GM11168 (cell line): ENCODE data around the gene TSLP.

Experiments used
- in situ Hi-C: fragments of 300-500 bp; cut with MboI; formaldehyde crosslinking; loops from one replicate; pipeline ENCODE4 v1.12.0; 2022; ENCODE audit warnings: low sequenced_read_pairs; ENCODE audit not compliant: unreplicated experiment

Gene TSLP

DNA sequence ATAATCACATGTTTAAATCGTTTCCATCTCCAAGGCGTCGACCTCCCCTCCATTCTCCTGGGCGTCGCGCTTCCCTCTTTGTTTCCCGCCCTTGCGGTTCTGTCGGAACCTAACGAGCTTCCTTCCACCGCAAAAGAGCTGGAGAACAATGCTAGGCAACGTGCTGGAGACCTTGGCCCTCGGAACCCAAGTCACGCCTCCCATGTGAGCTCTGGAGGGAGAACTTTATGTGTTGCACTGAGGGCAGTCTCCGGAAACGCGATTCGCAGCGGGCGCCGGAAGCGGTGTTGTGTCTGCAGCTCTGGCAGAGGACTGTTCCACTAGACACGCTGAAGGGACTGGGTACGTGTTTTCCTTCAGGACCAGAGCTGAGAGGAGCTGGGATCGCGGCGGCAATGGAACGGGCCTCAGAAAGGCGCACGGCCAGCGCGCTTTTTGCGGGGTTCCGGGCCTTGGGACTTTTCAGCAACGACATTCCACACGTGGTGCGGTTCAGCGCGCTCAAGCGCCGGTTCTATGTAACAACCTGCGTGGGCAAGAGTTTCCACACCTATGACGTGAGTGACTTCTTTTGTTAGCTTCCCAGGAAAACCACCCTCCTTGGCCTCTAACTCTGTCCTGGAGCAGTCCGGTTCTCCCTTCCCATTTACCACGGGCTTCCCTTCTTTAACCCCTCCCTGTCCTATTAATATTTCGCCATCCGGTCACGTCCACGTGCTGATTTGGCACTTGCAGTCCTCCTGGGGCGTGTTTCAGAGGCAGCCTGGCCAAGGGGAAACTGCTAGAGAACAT is 20.7 kb downstream of the TSLP start, which contains the start of gene WDR36:
Gene WDR36, plus strand, starts transcription at position 287 of the 792 bp plus-strand sequence. Its CDS starts 109 bp downstream, at position 396.
- in situ Hi-C loops: no loop called here

DNA sequence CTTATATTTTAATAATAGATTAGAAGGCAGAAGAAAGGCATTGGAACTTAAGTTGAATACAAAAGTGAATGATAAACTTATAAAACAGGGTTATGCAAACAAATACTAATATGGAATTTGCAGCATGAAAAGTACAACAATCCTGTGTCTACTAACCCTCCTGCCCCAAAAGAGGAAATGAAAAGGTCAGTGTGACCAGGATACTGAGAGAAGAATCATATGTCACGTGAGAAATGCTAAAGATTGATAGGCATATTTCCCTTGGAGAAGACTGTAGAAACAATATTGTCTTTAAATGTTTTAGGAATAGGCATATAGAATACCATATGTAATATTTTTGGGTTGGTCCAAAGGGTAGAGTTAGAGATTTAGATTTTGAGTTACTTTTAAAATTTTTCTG is 24.5 kb downstream of the TSLP start:
- in situ Hi-C loops: no loop called here

DNA sequence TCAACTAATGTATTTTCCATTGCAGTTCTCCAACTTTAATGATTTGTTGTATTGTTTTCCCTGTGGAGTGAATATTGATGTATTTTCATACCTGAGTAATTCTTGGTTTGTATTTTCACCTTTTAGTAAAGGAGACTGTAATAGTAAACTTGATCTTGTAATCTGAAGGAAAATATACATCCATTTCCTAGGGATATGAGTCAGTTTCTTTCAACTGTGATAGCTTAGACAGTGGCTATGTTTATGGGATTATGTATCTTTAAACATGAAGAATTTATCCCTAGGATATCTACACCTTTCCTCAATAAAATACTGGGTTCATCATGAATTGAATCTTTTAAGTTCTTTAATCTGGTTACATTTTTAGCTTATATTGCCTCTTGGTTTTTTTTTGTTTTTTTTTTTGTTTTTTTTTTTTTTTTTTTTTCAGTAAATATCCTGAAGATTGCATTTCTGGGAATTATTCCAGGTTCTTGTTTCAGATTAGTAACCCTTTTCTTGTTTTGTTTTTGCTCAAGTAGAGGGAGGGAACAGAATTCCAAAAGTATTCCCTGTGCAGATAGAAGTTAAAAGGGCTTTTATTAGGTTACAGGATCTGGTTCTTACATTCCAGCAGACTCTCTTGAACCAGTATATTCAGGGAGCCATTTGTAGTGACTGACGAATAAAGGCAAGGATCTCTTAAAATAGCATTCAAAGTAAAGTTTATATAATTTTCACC is 27.7 kb downstream of the TSLP start:
- in situ Hi-C loops: no loop called here

DNA sequence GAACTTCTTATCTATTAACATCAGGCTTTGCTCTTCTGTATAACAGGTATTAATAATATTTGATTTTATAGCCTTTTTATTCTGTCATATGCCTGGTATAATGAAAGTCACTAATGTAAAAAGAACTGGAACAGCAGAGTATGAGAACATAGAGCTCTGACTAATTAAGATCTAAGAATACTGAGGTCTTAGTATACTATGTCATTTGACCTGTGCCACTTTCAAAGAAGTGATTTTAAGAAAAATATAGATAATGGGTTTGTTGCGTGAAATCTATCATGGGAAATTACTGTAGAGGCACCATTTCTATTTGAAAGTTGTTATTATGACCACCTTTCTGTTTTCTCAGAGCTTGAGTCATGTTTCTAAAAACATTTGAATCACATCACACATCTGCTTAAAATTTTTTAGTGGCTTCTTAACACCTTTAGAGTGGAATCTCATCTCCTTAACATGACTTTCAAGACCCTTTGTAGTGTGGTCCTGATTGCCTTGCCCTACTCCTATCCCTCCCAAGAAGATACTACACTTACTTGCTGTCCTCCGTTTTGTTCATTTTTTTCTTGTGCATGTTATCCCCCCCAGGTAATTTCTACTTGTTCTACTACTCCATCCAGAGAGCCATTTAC is 34.9 kb downstream of the TSLP start:
- in situ Hi-C loops: no loop called here

DNA sequence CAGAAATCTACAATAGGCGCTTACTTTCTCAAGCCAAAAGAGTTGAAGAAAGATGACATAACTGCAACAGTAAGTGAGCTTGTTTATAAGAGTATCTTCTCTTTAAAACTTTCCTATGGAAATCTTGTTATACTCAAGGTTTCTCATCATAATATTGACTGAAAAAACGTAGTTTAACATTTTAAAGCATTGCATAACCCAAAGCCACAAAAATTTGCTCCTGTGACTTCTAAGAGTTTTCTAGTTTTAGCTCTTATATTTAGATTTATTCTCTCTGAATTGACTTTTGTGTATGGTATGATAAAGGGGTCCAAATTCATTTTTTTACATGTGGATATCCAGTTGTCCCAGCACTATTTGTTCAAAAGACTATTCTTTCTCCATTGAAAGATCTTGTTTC is 35.9 kb downstream of the TSLP start:
- in situ Hi-C loops: no loop called here

DNA sequence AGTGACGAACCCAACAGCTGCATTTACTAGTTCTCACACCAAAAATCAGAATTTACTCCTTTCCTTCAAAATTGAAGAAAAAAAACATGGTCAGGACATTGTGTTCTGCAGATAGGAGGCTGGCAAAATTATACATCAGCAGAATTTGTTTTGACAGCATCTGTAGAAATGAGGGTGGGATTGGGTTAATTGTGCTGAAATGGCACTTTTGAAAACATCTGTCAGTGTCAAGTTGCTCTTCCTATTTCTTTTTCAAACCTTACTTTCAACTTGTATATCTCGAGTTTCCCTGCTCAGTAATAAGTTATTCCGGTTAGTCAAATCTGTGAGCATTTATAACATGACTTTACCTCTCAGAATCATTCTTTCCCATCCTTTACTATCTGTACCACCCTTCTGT is 40.4 kb downstream of the TSLP start:
- in situ Hi-C loops: no loop called here

DNA sequence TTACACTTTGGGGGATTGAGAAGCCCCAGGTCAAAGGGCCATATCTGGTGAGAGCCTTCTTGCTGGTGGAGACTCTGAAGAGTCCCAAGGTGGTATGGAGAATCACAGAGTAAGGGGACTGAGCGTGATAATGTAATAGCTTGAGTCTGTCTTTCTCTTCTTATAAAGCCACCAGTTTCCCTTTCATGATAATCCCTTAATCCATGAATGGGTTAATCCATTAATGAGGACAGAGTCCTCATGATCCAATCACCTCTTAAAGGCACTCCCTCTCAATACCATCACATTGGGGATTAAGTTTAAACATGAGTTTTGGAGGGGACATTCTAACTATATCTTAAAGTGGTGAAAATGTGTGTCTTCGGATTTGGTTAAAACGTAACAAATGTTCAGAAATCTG is 42.2 kb downstream of the TSLP start:
- in situ Hi-C loops: no loop called here

DNA sequence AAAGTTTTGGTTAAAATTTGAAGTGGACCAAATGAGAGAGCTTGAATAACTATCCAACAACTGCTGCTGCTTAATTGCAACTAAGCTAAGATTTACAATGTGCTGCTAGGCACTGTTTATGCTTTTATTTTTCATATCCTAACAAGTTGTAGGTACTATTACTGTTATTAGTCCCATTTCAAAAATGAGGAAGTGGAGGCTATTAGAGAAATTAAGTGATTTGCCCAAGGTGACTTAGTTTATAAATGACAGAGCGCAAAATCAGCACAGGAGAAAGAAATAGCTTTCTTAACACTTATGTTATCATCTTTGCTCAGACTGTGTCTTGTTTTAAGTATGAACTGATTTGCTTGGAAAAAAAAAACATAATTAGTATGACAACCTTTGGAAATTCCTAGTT is 43.7 kb downstream of the TSLP start:
- in situ Hi-C loops: no loop called here

DNA sequence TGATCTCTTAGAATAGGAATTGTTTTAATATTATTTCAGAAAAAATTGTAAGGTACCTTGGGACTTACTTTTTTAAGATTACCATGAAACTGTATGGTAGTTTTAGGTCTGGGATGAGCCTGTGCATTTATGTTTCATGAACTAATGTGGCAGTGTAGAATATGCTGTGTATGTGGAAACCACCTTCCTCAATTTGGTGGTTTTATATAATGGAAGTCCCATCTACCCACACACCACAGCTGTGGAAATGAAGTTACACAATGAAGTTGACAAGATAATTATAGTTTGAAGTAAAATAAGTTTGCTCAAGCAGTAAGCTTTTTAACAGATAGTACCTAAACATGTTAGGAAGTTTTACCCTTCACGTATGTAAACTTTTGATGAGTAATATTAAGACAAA is 45.0 kb downstream of the TSLP start:
- in situ Hi-C loops: no loop called here

DNA sequence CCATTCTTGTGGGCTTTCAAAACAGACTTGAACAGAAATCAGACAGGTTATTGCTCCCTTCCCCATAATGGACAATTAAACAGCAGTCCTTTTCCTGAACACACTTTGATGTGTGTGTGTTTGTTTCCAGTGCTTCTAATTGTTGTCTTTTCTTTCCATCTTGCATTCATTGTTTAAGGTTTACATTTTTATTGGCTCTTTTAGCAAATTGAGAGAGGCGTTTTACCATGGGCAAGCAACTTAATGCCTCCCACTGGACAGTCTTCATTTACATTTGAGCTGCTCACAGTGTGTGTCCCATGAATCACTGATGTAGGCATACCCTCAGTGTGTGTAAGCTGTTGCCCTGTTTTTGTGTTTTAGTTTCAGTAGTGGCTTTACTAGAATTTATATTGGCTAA is 45.6 kb downstream of the TSLP start:
- in situ Hi-C loops: no loop called here

DNA sequence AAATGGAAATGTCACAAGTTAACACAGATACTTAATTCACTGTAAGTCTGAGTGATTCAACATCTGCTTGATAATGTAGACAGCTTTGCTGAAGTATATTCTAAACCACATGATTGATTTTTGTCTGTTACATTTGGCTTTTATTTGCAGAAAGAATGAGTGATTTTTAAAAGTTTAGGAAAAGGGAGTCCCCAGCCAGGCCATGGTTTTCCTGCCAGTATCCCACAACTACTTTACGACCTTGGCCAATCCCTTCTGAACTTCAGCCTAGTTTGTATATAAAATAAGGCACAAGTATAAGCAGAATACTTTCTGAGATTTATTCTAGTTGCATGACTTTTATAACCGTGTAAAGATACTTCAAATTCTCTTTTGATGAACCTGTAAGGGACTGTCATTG is 47.7 kb downstream of the TSLP start:
- in situ Hi-C loops: no loop called here

DNA sequence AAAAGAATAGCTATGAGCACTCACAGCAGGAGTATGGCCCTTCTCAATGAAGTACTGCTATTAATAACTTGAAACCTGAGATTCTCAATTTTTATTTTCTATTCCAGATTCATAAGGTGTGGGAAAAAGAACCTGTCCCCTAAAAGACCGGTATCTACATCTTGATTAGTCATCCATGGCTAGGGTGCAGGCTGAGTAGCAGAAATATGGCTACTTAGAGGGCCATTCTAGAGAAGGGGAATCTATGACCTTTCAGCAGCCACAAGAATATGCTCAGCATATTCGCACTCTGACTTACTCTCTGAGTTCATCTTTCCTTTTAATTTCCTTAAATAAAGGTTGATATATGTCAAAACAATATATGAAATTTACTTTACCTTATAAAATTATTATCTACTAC is 48.3 kb downstream of the TSLP start:
- in situ Hi-C loops: no loop called here

DNA sequence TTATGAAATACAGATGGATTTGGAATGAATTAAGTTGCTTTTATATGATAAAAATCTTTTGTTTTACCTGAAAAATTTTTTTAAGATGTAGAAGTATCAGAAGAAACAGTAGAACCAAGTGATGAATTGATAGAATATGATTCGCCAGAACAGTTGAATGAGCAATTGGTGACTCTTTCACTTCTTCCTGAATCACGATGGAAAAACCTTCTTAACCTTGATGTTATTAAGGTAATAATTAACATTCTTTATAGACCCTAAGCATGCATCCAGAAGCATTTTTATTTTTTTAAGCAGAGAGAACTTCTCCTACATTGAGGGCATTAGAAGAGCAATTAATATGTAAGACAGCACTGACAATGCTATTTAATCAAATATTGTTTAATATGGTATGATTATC is 49.4 kb downstream of the TSLP start:
- in situ Hi-C loops: no loop called here

DNA sequence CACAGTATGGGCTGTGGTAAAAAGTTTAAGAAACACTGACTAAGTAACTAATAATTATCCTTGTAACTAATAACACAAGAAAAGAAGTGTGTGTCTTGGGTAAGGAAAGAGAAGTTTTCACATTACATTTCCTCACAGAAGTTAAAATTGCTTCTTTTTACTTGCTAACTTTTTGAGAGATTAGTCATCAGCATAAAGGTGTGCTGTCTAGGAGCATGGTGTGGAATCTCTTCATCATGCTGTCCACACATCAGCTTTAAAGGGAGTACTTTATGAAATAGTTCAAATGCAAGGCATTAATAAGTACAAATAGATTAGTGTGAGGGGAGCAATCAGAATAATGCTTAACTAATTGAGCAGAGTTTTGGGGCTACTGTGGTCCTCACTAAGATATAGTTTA is 50.4 kb downstream of the TSLP start:
- in situ Hi-C loops: no loop called here

DNA sequence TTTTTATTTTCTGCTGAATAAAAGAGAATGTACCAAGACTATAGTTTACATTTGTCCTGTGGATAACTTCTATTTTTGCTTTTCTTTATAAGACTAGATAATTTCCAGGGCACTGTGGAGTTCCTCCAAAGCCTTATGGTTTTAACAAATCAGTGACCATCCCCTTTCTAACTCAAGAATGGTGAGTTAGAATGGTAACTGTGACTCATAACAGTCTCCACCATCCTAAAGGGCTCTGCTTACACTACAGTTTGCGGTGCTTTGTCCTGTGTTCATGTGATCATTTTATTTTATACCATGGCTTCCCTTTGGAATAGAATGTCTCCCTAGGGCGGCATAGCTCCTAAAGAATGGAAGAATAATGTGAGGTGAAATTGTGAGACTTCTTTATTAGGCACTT is 50.9 kb downstream of the TSLP start:
- in situ Hi-C loops: no loop called here

DNA sequence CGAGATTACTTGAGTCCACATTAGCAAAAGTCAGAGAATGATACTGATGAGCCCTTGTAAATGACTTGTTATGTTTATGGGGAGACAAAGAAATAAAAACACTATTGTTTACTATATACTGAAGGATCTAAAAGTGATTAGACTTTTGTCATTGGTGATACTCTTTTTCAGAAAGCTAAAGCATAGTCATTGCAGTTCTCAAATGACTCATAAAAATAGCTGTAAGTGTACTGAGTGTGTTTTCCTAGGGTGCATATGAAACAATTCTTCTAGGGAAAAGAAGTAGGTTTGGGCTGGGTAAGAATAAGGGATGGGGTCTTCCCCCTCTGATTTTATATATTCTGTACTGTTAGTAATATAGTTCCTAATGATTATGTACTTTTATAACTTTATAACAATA is 53.3 kb downstream of the TSLP start:
- in situ Hi-C loops: no loop called here

DNA sequence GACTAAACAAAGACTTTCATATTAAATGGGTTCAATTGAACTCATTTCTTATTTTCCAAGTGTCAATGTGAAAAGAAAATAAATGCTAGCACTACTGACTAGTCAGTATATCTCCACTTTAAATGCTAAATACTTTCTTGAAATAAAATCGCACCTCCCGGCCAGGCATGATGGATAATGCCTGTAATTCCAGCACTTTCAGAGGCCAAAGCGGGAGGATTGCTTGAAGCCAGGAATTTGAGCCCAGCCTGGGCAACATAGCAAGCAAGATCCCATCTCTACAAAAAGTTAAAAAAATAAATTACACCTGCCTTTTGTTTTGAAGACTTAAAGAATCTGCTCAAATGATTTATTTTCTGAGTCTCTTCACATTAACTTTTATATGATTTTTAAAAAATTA is 55.4 kb downstream of the TSLP start:
- in situ Hi-C loops: no loop called here
